MM.1S (cell line): ENCODE measurements around the gene ATP5F1D.

Experiments used
- DNase-seq: peaks from one replicate; pipeline ENCODE4 v3.0.0-alpha.2; 2015
- H2AFZ ChIP-seq: fragments of 300-600 bp; sonication (generic); 2 replicates; pipeline ENCODE4 v1.6.0; 2016; ENCODE audit warnings: antibody characterized with exemption, low read length
- H3F3A ChIP-seq: fragments of 300-600 bp; sonication (generic); 2 replicates; pipeline ENCODE4 v1.6.1; 2016; ENCODE audit warnings: mild to moderate bottlenecking, antibody characterized with exemption, low read length, moderate library complexity, mixed read lengths; ENCODE audit not compliant: insufficient read depth
- H3K27ac ChIP-seq: fragments of 300-600 bp; sonication (generic); 2 replicates; pipeline ENCODE4 v1.5.1; 2016; ENCODE audit warnings: mild to moderate bottlenecking, low read length
- H3K27me3 ChIP-seq: fragments of 300-600 bp; sonication (generic); replicated peaks from 2 replicates; pipeline ENCODE4 v1.6.0; 2016; ENCODE audit warnings: low read length; ENCODE audit not compliant: insufficient read depth
- H3K36me3 ChIP-seq: fragments of 300-600 bp; sonication (generic); replicated peaks from 2 replicates; pipeline ENCODE4 v1.6.1; 2016; ENCODE audit warnings: mild to moderate bottlenecking, low read length, mixed read lengths; ENCODE audit not compliant: insufficient read depth
- H3K4me1 ChIP-seq: fragments of 300-600 bp; sonication (generic); 2 replicates; pipeline ENCODE4 v1.6.1; 2016; ENCODE audit warnings: low read length, mixed read lengths
- H3K4me2 ChIP-seq: fragments of 300-600 bp; sonication (generic); 2 replicates; pipeline ENCODE4 v1.6.0; 2016; ENCODE audit warnings: low read depth, low read length
- H3K4me3 ChIP-seq: fragments of 300-600 bp; sonication (generic); 2 replicates; pipeline ENCODE4 v1.5.1; 2016; ENCODE audit warnings: low read length, mixed read lengths
- H3K79me2 ChIP-seq: fragments of 300-600 bp; sonication (generic); 2 replicates; pipeline ENCODE4 v1.6.1; 2016; ENCODE audit warnings: mixed run types, low read length, mixed read lengths
- H3K9ac ChIP-seq: fragments of 300-600 bp; sonication (generic); 2 replicates; pipeline ENCODE4 v1.6.1; 2016; ENCODE audit warnings: low read length, mixed read lengths
- H3K9me2 ChIP-seq: fragments of 300-600 bp; sonication (generic); replicated peaks from 2 replicates; pipeline ENCODE4 v1.6.1; 2016; ENCODE audit warnings: mild to moderate bottlenecking, low read length, mixed read lengths; ENCODE audit not compliant: insufficient read depth
- H3K9me3 ChIP-seq: fragments of 300-600 bp; sonication (generic); replicated peaks from 2 replicates; pipeline ENCODE4 v1.6.1; 2016; ENCODE audit warnings: mild to moderate bottlenecking, low read length, mixed read lengths; ENCODE audit not compliant: insufficient read depth
- H4K20me1 ChIP-seq: fragments of 300-600 bp; sonication (generic); 2 replicates; pipeline ENCODE4 v1.6.1; 2016; ENCODE audit warnings: mild to moderate bottlenecking, low read length, moderate library complexity, mixed read lengths; ENCODE audit not compliant: insufficient read depth
- CTCF ChIP-seq: fragments of 300-600 bp; sonication (generic); IDR thresholded peaks from 2 replicates; pipeline ENCODE4 v1.5.1; 2016; ENCODE audit warnings: antibody characterized with exemption, low read length, mixed read lengths
- EZH2 ChIP-seq: fragments of 300-600 bp; sonication (generic); optimal IDR thresholded peaks from 2 replicates; pipeline ENCODE3; 2017; ENCODE audit warnings: low read depth, mild to moderate bottlenecking, antibody characterized with exemption, low read length, mixed read lengths
- EZH2phosphoT487 ChIP-seq: fragments of 300-600 bp; sonication (generic); IDR thresholded peaks from 2 replicates; pipeline ENCODE4 v1.6.1; 2018; ENCODE audit warnings: antibody characterized with exemption, low read length

Gene ATP5F1D

GRCh38 chr19:1227304-1228054 lies 14.1 kb upstream of the ATP5F1D start:
- Histone ChIP-seq H3F3A (no peaks in the 10 kb centered on the region), H3K27me3 (peaks cover 10% of the 10 kb centered on the region; the same call in 1 of the 2 replicates), H3K4me2 (no peak overlapping the region), H3K4me1 (no peaks in the 10 kb centered on the region), H2AFZ (no peak overlapping the region), H4K20me1 (no peaks in the 10 kb centered on the region), H3K79me2 (no peaks in the 10 kb centered on the region), H3K4me3 (no peak overlapping the region), H3K9me3 (no peaks in the 10 kb centered on the region), H3K36me3 (no peaks in the 10 kb centered on the region), H3K9ac (no peak overlapping the region), H3K9me2 (no peaks in the 10 kb centered on the region), H3K27ac (no peak overlapping the region)
- TF ChIP-seq EZH2 = no peak
- TF ChIP-seq EZH2phosphoT487 = no peak
- TF ChIP-seq CTCF = no peak
- DNase-seq = no peak

GRCh38 chr19:1228161-1228957 lies 13.2 kb upstream of the ATP5F1D start:
- no peaks in the 10 kb centered on the region for H3F3A ChIP-seq
- no peak for TF ChIP-seq CTCF
- TF ChIP-seq EZH2phosphoT487 = no peak
- no peak for TF ChIP-seq EZH2
- H3K9ac ChIP-seq = no peak overlapping the region
- H3K4me3 ChIP-seq = no peak overlapping the region
- H3K4me1 ChIP-seq = no peaks in the 10 kb centered on the region
- H4K20me1 ChIP-seq = no peaks in the 10 kb centered on the region
- H3K9me3 ChIP-seq = no peaks in the 10 kb centered on the region
- no peaks in the 10 kb centered on the region for H3K9me2 ChIP-seq
- H3K27me3 ChIP-seq = peaks cover 19% of the 10 kb centered on the region
- no peak overlapping the region for H2AFZ ChIP-seq
- no peaks in the 10 kb centered on the region for H3K36me3 ChIP-seq
- DNase-seq = no peak
- H3K27ac ChIP-seq = no peak overlapping the region
- no peak overlapping the region for H3K4me2 ChIP-seq
- H3K79me2 ChIP-seq = no peaks in the 10 kb centered on the region

GRCh38 chr19:1229056-1229923 lies 12.3 kb upstream of the ATP5F1D start:
- H4K20me1 ChIP-seq = no peaks in the 10 kb centered on the region

More at GRCh38 chr19:1229056-1229923, 12.3 kb upstream of the ATP5F1D start:
- no peaks in the 10 kb centered on the region for H3K4me1 ChIP-seq
- no peaks in the 10 kb centered on the region for H3K79me2 ChIP-seq
- H3K36me3 ChIP-seq = no peaks in the 10 kb centered on the region
- no peaks in the 10 kb centered on the region for H3F3A ChIP-seq
- H3K4me2 ChIP-seq = no peak overlapping the region
- H3K27ac ChIP-seq = no peak overlapping the region
- TF ChIP-seq CTCF (no peak), EZH2phosphoT487 (no peak), EZH2 (no peak)
- H3K9me2 ChIP-seq = no peaks in the 10 kb centered on the region
- peaks cover 28% of the 10 kb centered on the region for H3K27me3 ChIP-seq
- H3K9me3 ChIP-seq = no peaks in the 10 kb centered on the region
- no peak overlapping the region for H3K9ac ChIP-seq
- DNase-seq = no peak
- H2AFZ ChIP-seq = no peak overlapping the region
- no peak overlapping the region for H3K4me3 ChIP-seq
